Colonic mucosa (tissue), 4 donors: ENCODE results near the gene AGAP5. TPM values are rescaled to one million over a fixed set of nuclear protein-coding genes. Genes with fewer than 3 reads are reported as not detected.

Experiments
- DNase-seq: peaks from one replicate; pipeline ENCODE4 v3.0.0-alpha.2; 2020
- H3K27ac ChIP-seq: fragments of 200-600 bp; one replicate; pipeline ENCODE4 v1.8.0; 2021
- H3K27me3 ChIP-seq: fragments of 200-600 bp; one replicate; pipeline ENCODE4 v1.8.0; 2021
- H3K36me3 ChIP-seq: fragments of 200-600 bp; one replicate; pipeline ENCODE4 v1.8.0; 2021
- H3K4me1 ChIP-seq: fragments of 200-600 bp; one replicate; pipeline ENCODE4 v1.8.0; 2021; ENCODE audit warnings: mild to moderate bottlenecking
- H3K4me3 ChIP-seq: fragments of 200-600 bp; one replicate; pipeline ENCODE4 v1.8.0; 2021
- H3K9ac ChIP-seq, 2 donors: one replicate each; pipeline ENCODE4 v1.7.0; 2013; ENCODE audit warnings: control low read depth in 2 of 2, low read depth in 2 of 2, low read length in 2 of 2
- H3K9me3 ChIP-seq: fragments of 200-600 bp; one replicate; pipeline ENCODE4 v1.8.0; 2021
- intact Hi-C: fragments of 100-400 bp; cut with DNase I; formaldehyde crosslinking; loops from one replicate; pipeline ENCODE4 v1.14.1; 2022
- total RNA-seq, 2 donors: library from RNA; stranded (reverse); fragmentation: NEBNext Ultra II Directional in 1 of 2; extraction: Animal tissue kit (Norgen Biotek cat#: 25700) in 1 of 2; gene quantifications; one replicate each; pipeline ENCODE4 v1.2.1, GENCODE V29; 2021
- TF ChIP-seq, protein P1 (sequence below): fragments of 200-600 bp; IDR thresholded peaks from one replicate; pipeline ENCODE4 v1.8.0; 2022; ENCODE audit warnings: antibody characterized with exemption, mild to moderate bottlenecking
- donor health status: healthy.
- donor health status: DM: no; HTN: no; CAD: no.
- donor health status: DM: no; HTN: no; CAD: no.

Gene AGAP5
- total RNA-seq, 2 donors from 2014 or later, result 4.8 to 8.2 TPM

GRCh38 chr10:73734796-73735305 lies 36.9 kb upstream of the AGAP5 start:
- DNase-seq, result no peak

GRCh38 chr10:73734028-73734720 lies 36.3 kb upstream of the AGAP5 start:
- Histone ChIP-seq H3K36me3 (no peaks in the 10 kb centered on the region), H3K9ac (no peak overlapping the region)

More at GRCh38 chr10:73734796-73735305, 36.9 kb upstream of the AGAP5 start:
- H3K4me3 ChIP-seq, result no peak overlapping the region
- intact Hi-C loops, result no loop called here
- TF ChIP-seq, protein P1, sequence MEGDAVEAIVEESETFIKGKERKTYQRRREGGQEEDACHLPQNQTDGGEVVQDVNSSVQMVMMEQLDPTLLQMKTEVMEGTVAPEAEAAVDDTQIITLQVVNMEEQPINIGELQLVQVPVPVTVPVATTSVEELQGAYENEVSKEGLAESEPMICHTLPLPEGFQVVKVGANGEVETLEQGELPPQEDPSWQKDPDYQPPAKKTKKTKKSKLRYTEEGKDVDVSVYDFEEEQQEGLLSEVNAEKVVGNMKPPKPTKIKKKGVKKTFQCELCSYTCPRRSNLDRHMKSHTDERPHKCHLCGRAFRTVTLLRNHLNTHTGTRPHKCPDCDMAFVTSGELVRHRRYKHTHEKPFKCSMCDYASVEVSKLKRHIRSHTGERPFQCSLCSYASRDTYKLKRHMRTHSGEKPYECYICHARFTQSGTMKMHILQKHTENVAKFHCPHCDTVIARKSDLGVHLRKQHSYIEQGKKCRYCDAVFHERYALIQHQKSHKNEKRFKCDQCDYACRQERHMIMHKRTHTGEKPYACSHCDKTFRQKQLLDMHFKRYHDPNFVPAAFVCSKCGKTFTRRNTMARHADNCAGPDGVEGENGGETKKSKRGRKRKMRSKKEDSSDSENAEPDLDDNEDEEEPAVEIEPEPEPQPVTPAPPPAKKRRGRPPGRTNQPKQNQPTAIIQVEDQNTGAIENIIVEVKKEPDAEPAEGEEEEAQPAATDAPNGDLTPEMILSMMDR, result no peak
- no peaks in the 10 kb centered on the region for H3K27me3 ChIP-seq
- H3K9me3 ChIP-seq, result no peaks in the 10 kb centered on the region
- H3K9ac ChIP-seq, result no peak overlapping the region
- H3K4me1 ChIP-seq, result peaks cover 7% of the 10 kb centered on the region
- H3K36me3 ChIP-seq, result no peaks in the 10 kb centered on the region
- no peak overlapping the region for H3K27ac ChIP-seq

GRCh38 chr10:73732931-73733623 lies 35.2 kb upstream of the AGAP5 start:
- H3K4me3 ChIP-seq, result no peak overlapping the region
- H3K27ac ChIP-seq, result no peak overlapping the region
- no peak for DNase-seq
- no peaks in the 10 kb centered on the region for H3K27me3 ChIP-seq
- H3K36me3 ChIP-seq, result no peaks in the 10 kb centered on the region
- H3K9me3 ChIP-seq, result no peaks in the 10 kb centered on the region
- no peak overlapping the region for H3K9ac ChIP-seq
- intact Hi-C loops, result no loop called here
- TF ChIP-seq, protein P1, result no peak
- H3K4me1 ChIP-seq, result peaks cover 7% of the 10 kb centered on the region

More at GRCh38 chr10:73734028-73734720, 36.3 kb upstream of the AGAP5 start:
- H3K27ac ChIP-seq, result no peak overlapping the region
- intact Hi-C loops, result no loop called here
- TF ChIP-seq, protein P1, result no peak
- DNase-seq, result no peak
- no peaks in the 10 kb centered on the region for H3K27me3 ChIP-seq
- peaks cover 7% of the 10 kb centered on the region for H3K4me1 ChIP-seq
- no peaks in the 10 kb centered on the region for H3K9me3 ChIP-seq
- H3K4me3 ChIP-seq, result no peak overlapping the region

- DNase-seq, result no peak
- TF ChIP-seq, protein P1, result no peak
- H3K36me3 ChIP-seq, result no peaks in the 10 kb centered on the region
Measured at GRCh38 chr10:73732426-73732825, 34.5 kb upstream of the AGAP5 start.

DNA sequence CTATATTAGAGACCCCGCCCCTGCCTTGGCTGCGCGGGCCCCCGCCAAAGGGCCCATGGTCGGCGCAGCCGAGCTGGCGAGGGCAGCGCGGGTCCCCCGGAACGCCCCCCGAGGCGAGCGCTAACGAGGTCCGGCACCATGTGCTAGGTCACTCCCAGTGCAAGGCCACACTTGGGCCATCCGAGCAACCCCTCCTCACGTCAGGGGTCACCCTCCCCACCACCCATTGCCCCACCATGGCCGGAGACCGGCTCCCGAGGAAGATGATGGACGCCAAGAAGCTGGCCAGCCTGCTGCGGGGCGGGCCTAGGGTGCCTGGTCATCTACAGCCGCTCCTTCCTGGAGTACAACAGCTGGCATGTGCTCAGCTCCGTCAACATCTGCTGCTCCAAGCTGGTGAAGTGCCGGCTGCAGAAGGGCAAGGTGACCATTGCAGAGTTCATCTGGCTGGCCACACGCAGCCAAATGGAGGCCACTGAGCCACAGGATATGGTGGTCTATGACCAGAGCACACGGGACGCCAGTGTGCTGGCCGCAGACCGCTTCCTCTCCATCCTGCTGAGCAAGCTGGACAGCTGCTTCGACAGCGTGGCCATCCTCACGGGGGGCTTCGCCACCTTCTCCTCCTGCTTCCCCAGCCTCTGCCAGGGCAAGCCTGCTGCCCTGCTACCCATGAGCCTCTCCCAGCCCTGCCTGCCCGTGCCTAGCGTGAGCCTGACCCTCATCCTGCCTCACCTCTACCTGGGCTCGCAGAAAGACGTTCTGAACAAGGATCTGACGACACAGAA lies 33.9 kb upstream of the AGAP5 start:
- no peaks in the 10 kb centered on the region for H3K27me3 ChIP-seq
- no peaks in the 10 kb centered on the region for H3K9me3 ChIP-seq
- intact Hi-C loops, result no loop called here
- H3K27ac ChIP-seq, result no peak overlapping the region
- peaks cover 7% of the 10 kb centered on the region for H3K4me1 ChIP-seq
- no peak overlapping the region for H3K4me3 ChIP-seq
- no peaks in the 10 kb centered on the region for H3K36me3 ChIP-seq
- TF ChIP-seq, protein P1, result no peak
- H3K9ac ChIP-seq, result no peak overlapping the region
- no peak for DNase-seq

More at GRCh38 chr10:73732426-73732825, 34.5 kb upstream of the AGAP5 start:
- no peak overlapping the region for H3K4me3 ChIP-seq
- intact Hi-C loops, result no loop called here
- H3K9ac ChIP-seq, result no peak overlapping the region
- H3K9me3 ChIP-seq, result no peaks in the 10 kb centered on the region
- H3K27ac ChIP-seq, result no peak overlapping the region
- peaks cover 7% of the 10 kb centered on the region for H3K4me1 ChIP-seq
- H3K27me3 ChIP-seq, result no peaks in the 10 kb centered on the region
